DND-41 (cell line): Measurements from ENCODE around the gene VSIG10L2.

Experiments
- CTCF ChIP-seq: IDR thresholded peaks from 2 replicates; pipeline ENCODE4 v1.5.1; 2012; ENCODE audit warnings: borderline replicate concordance, low read length, moderate library complexity, mild to moderate bottlenecking; ENCODE audit not compliant: poor library complexity, severe bottlenecking; ENCODE audit errors: extremely low read depth
- EZH2 ChIP-seq: IDR thresholded peaks from 3 replicates; pipeline ENCODE4 v1.6.1; 2012; ENCODE audit warnings: borderline replicate concordance, low read depth, mild to moderate bottlenecking, moderate library complexity, low read length, inconsistent platforms; ENCODE audit not compliant: severe bottlenecking

- TF ChIP-seq CTCF: no peak
- TF ChIP-seq EZH2: no peak
These were observed 14.9 kb downstream of the VSIG10L2 start for GRCh38 chr11:125960771-125961170.
